Measurements from ENCODE around the gene ACTMAP. TPM values are rescaled to one million over a fixed set of nuclear protein-coding genes. Genes with fewer than 3 reads are reported as not detected.

Gene ACTMAP
- polyA plus RNA-seq, 3 donors, result 4.3 to 13.0 (median 8.5) TPM

GRCh38 chr19:40691421-40692211 lies 58.7 kb downstream of the ACTMAP start:
- peak overlapping the region; percentile 56 for H3K9ac ChIP-seq (ENCODE audit: insufficient read depth, low read length, poor library complexity, severe bottlenecking)
- peaks cover 7% of the 10 kb centered on the region for H3K4me1 Mint-ChIP-seq

More at GRCh38 chr19:40691421-40692211, 58.7 kb downstream of the ACTMAP start:
- no peak for TF ChIP-seq CTCF (IDR thresholded peaks at IDR 0.05)
- Histone ChIP-seq H3K27me3 (ENCODE audit: control insufficient read depth in 2 of 2, insufficient read depth in 2 of 2, low read length in 2 of 2) (peaks cover 0 to 3% of the 10 kb centered on the region in 2 donors), H4K20me1 (ENCODE audit: insufficient read depth, low read length) (no peaks in the 10 kb centered on the region), H2AFZ (ENCODE audit: insufficient read depth, low read depth, low read length, poor library complexity, severe bottlenecking) (peak overlapping the region; percentile 84), H3K4me3 (replicated peaks in 1 of 3; ENCODE audit: low read depth in 2 of 3, low read length in 3 of 3) (peak overlapping the region in 1 of 3 experiments; percentile 77), H3K9me3 (replicated peaks in 1 of 2; ENCODE audit: control insufficient read depth in 1 of 2, insufficient read depth in 1 of 2, low read length in 2 of 2) (no peaks in the 10 kb centered on the region), H3K27ac (ENCODE audit: low read depth in 1 of 2, low read length in 2 of 2) (no peak overlapping the region), H3K79me2 (ENCODE audit: insufficient read depth, low read length) (no peaks in the 10 kb centered on the region), H3K4me1 (ENCODE audit: control insufficient read depth in 1 of 2, insufficient read depth in 2 of 2, low read length in 2 of 2) (peaks cover 19 to 24% of the 10 kb centered on the region in 2 donors), H3K36me3 (replicated peaks in 1 of 2; ENCODE audit: control insufficient read depth in 1 of 2, insufficient read depth in 2 of 2, low read length in 2 of 2) (peaks cover 26 to 35% of the 10 kb centered on the region in 2 donors), H3K4me2 (replicated peaks; ENCODE audit: extremely low read depth, low read length, poor library complexity, severe bottlenecking) (peak overlapping the region; percentile 96)
- intact Hi-C loops (cut with micrococcal nuclease), result loop anchor here in 1 of 2 donors (1.0 kb wide), 1 partner anchor 26 kb away; the partner anchor contains the start of gene ITPKC
- 84% methylated on average over 18 of the region's 24 CpGs for WGBS (ENCODE audit: insufficient coverage)
- peak overlapping the region in 1 of 2 donors; percentile 92 for H3K4me3 Mint-ChIP-seq
- no peaks in the 10 kb centered on the region for H3K27me3 Mint-ChIP-seq (ENCODE audit: low read depth in 3 of 3)
- peaks cover 24 to 49% of the 10 kb centered on the region in 2 donors for H3K36me3 Mint-ChIP-seq
- DNase-seq, result no peak
- peak overlapping the region in 1 of 7 donors; percentile 30 for H3K27ac Mint-ChIP-seq
- H3K9me3 Mint-ChIP-seq, result no peaks in the 10 kb centered on the region

Small RNA genes lying within 50 kb of the gene (small RNA-seq; reads per million reads assigned to genes)
- not detected for gene RNU6-195P (ENCODE audit: insufficient read length, low read depth)

Other genes starting within 250 kb of the ACTMAP start
- 100 to 1,000 TPM; 234 to 324 (median 284) TPM for gene SHKBP1, start 173.6 kb downstream of the ACTMAP start, polyA plus RNA-seq
- 10 to 100 TPM in 1 of 3 donors, 1 to 10 TPM in 2; 3.8 to 38.7 (median 8.0) TPM for gene LTBP4, start 149.1 kb downstream of the ACTMAP start, polyA plus RNA-seq
- 1 to 10 TPM in 1 of 3 donors, under 1 TPM in 2; 0.12 to 7.2 (median 0.45) TPM for gene NUMBL, start 59.8 kb downstream of the ACTMAP start, polyA plus RNA-seq
- gene COQ8B, start 33.6 kb downstream of the ACTMAP start, polyA plus RNA-seq, result 10 to 100 TPM; 16.0 to 44.0 (median 23.4) TPM
- 1 to 10 TPM; 2.7 to 5.7 (median 2.9) TPM for gene ITPKC, start 33.4 kb downstream of the ACTMAP start, polyA plus RNA-seq
- 10 to 100 TPM; 27.9 to 78.3 (median 44.2) TPM for gene SNRPA, start 726 bp upstream of the ACTMAP start, polyA plus RNA-seq
- under 1 TPM in 1 of 3 donors, not detected in 2; 0.47 TPM for gene MIA, start 25.0 kb upstream of the ACTMAP start, polyA plus RNA-seq
- gene RAB4B, start 27.8 kb upstream of the ACTMAP start, polyA plus RNA-seq, result 100 to 1,000 TPM in 2 of 3 donors, 10 to 100 TPM in 1; 89.4 to 132 (median 108) TPM
- gene EGLN2, start 48.7 kb upstream of the ACTMAP start, polyA plus RNA-seq, result 10 to 100 TPM; 60.6 to 76.8 (median 64.5) TPM
- gene CYP2A6, start 100.0 kb upstream of the ACTMAP start, polyA plus RNA-seq, result not detected
- gene CYP2A7, start 131.8 kb upstream of the ACTMAP start, polyA plus RNA-seq, result not detected
- not detected for gene CYP2B6, start 240.8 kb upstream of the ACTMAP start, polyA plus RNA-seq

All from CD14-positive monocyte (primary cell).